AG04450 (cell line): ENCODE measurements around the gene CAMKV. TPM values are rescaled to one million over a fixed set of nuclear protein-coding genes. Genes with fewer than 3 reads are reported as not detected.
A peak's percentile ranks its signal among the peaks of the same experiment; 100 is the strongest.

ENCODE experiments used
- CTCF ChIA-PET: fragments of 300-600, 350-600 bp; formaldehyde crosslinking; extraction: SDS; loops from one replicate; lab custom pipeline; 2022; ENCODE audit warnings: antibody characterized with exemption, inconsistent platforms; lab: Charles Lee
- POLR2A ChIA-PET: fragments of 350-600 bp; formaldehyde crosslinking; extraction: SDS; loops from one replicate; lab custom pipeline; 2021; ENCODE audit warnings: antibody characterized with exemption, inconsistent platforms; lab: Yijun Ruan, JAX
- DNase-seq: peaks from one replicate; pipeline ENCODE4 v3.0.0-alpha.2; 2011; ENCODE audit warnings: low read depth, low spot score
- H3K27ac ChIP-seq: one replicate; pipeline ENCODE4 v1.5.1; 2012; ENCODE audit warnings: low read depth, low read length, control low read depth
- H3K27me3 ChIP-seq: one replicate; pipeline ENCODE4 v1.6.0; 2012; ENCODE audit warnings: low read length; ENCODE audit not compliant: control insufficient read depth, insufficient read depth
- H3K4me3 ChIP-seq: 2 replicates; pipeline ENCODE4 v1.5.1; 2011; ENCODE audit warnings: mild to moderate bottlenecking, low read depth, low read length, control low read depth
- H3K9me3 ChIP-seq: 2 replicates; pipeline ENCODE4 v1.5.1; 2012; ENCODE audit warnings: low read length; ENCODE audit not compliant: control insufficient read depth, insufficient read depth
- polyA plus RNA-seq: library from polyadenylated mRNA; depleted of rRNA; stranded (reverse); fragments of >200 nt; gene quantifications from 2 replicates; pipeline ENCODE4 v1.2.3, GENCODE V29; 2011
- TF ChIP-seq, protein P1 (sequence below): IDR thresholded peaks from 2 replicates; pipeline ENCODE4 v1.5.1; 2011; ENCODE audit warnings: low read depth, low read length, control low read depth, inconsistent platforms

Gene CAMKV
- polyA plus RNA-seq, 1 experiment, result not detected

DNA sequence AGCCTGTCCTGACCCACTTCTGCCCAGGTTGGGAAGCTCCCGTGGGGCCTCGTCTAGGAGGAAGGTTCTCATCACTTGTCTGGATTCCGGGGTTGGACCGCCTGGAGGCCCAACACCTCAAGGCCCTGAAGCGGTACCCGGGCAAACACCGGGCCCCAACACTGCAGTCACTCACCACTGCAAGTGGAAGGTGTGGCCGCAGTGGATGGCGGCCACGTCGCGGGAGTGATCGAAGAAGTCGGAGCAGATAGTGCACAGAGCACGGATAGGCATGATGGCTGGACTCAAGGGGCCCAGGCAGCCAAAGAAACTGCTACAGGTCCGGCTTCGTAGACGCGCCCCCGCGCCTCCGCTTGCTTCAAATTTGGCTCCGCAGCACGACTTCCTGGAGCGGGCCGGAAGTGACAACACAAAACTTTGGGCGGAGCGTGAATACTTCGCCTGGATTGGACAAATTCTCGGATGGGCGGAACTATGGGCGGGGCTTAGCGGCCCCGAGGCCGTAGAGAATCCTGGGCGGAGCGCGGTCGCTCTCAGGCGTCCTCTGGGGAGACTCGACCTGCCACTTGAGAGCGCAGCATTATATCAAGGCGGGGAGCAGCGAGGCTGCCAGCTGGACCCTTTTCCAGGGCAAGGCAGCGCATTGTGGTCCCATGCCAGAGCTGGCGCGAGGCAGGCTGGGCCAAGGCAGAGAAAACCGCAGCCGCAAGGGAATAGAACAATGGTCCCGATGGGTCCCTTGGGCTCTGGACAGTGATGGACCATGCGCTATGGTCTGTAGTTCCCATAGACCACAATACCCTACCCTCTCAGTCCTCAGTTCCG lies 13.3 kb downstream of the CAMKV start, which contains the start of gene TRAIP:
TSS of gene TRAIP (minus strand) at position 384 of the 825 bp plus-strand sequence. CDS start at position 273, 111 bp downstream.
- Histone ChIP-seq H3K9me3 (no peaks in the 10 kb centered on the region), H3K27ac (peak within 1 kb of the TSS; percentile 11), H3K4me3 (peak within 1 kb of the TSS; percentile 83), H3K27me3 (peaks cover 3% of the 10 kb centered on the region)
- peak; percentile 65 for DNase-seq
- TF ChIP-seq, protein P1, sequence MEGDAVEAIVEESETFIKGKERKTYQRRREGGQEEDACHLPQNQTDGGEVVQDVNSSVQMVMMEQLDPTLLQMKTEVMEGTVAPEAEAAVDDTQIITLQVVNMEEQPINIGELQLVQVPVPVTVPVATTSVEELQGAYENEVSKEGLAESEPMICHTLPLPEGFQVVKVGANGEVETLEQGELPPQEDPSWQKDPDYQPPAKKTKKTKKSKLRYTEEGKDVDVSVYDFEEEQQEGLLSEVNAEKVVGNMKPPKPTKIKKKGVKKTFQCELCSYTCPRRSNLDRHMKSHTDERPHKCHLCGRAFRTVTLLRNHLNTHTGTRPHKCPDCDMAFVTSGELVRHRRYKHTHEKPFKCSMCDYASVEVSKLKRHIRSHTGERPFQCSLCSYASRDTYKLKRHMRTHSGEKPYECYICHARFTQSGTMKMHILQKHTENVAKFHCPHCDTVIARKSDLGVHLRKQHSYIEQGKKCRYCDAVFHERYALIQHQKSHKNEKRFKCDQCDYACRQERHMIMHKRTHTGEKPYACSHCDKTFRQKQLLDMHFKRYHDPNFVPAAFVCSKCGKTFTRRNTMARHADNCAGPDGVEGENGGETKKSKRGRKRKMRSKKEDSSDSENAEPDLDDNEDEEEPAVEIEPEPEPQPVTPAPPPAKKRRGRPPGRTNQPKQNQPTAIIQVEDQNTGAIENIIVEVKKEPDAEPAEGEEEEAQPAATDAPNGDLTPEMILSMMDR, result no peak
- ChIA-PET POLR2A (no interaction called here), CTCF (interaction anchor here (0.9 kb wide), 1 partner anchor 54 kb away, joined by 3 read pairs; no protein-coding TSS in a partner anchor)

GRCh38 chr3:49855662-49856061 lies 14.0 kb downstream of the CAMKV start:
- no peaks in the 10 kb centered on the region for H3K9me3 ChIP-seq
- H3K27me3 ChIP-seq, result peaks cover 3% of the 10 kb centered on the region
- peak overlapping the region; percentile 2 for H3K27ac ChIP-seq
- no peak for DNase-seq
- ChIA-PET POLR2A (no interaction called here), CTCF (interaction anchor here (2.2 kb wide), 1 partner anchor 16 kb away, joined by 12 read pairs; no protein-coding TSS in a partner anchor)
- H3K4me3 ChIP-seq, result peak overlapping the region; percentile 83
- TF ChIP-seq, protein P1, result no peak

DNA sequence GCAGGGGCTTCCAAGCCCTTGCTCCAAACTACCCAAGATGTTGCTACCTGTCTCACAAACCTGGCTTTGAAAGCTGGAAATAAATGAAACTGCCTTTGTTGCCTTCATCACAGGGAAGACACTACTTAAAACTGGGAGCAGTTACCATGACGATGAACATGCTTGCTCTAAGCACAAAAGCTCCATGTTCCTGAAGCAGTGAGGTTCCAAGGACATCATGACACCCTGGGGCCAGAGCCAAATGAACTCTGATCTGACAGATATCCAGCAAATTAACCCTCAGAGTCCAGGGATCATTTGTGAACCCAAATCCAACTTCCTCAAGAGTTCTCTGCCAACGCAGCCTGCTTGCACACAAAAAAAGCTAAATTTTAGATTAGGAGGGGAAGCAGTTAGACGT lies 24.0 kb downstream of the CAMKV start:
- CTCF ChIA-PET, result interaction anchor here (0.5 to 0.6 kb wide), 2 partner anchors 9 to 102 kb away, joined by 3 to 7 read pairs; no protein-coding TSS in a partner anchor
- no peaks in the 10 kb centered on the region for H3K27me3 ChIP-seq
- TF ChIP-seq, protein P1, result no peak
- DNase-seq, result no peak
- H3K27ac ChIP-seq, result no peak overlapping the region
- H3K4me3 ChIP-seq, result no peak overlapping the region
- H3K9me3 ChIP-seq, result no peaks in the 10 kb centered on the region
- POLR2A ChIA-PET, result no interaction called here

- H3K27ac ChIP-seq, result no peak overlapping the region
- POLR2A ChIA-PET, result no interaction called here
- no peak for DNase-seq
- CTCF ChIA-PET, result no interaction called here
- H3K27me3 ChIP-seq, result no peaks in the 10 kb centered on the region
- TF ChIP-seq, protein P1, result no peak
- H3K4me3 ChIP-seq, result no peak overlapping the region
- no peaks in the 10 kb centered on the region for H3K9me3 ChIP-seq
Measured at GRCh38 chr3:49844464-49845183, 25.1 kb downstream of the CAMKV start.
